ENCODE results near the gene RWDD2A.
"Not testable (repeated sequence)": the region's sequence is repeated elsewhere in the genome, so short reads cannot be mapped to it uniquely, and the experiment has no call there.

RWDD2A gene

GRCh38 chr6:83192871-83193746, at the start of gene RWDD2A, which contains the start of gene PGM3:
Gene RWDD2A, plus strand, starts transcription at chr6:83193357. Its CDS starts 1,095 bp downstream, at chr6:83194452.
Gene PGM3, minus strand, starts transcription at chr6:83193265. Its CDS starts 2,253 bp downstream, at chr6:83191012.
- DNase-seq (ENCODE audit: low spot score) = peak; percentile 96

- DNase-seq (ENCODE audit: low spot score) = no peak
Observed at GRCh38 chr6:83151114-83151513, 42.0 kb upstream of the RWDD2A start.

- DNase-seq (ENCODE audit: low spot score) = no peak
Observed at GRCh38 chr6:83152913-83153312, 40.2 kb upstream of the RWDD2A start.

DNA sequence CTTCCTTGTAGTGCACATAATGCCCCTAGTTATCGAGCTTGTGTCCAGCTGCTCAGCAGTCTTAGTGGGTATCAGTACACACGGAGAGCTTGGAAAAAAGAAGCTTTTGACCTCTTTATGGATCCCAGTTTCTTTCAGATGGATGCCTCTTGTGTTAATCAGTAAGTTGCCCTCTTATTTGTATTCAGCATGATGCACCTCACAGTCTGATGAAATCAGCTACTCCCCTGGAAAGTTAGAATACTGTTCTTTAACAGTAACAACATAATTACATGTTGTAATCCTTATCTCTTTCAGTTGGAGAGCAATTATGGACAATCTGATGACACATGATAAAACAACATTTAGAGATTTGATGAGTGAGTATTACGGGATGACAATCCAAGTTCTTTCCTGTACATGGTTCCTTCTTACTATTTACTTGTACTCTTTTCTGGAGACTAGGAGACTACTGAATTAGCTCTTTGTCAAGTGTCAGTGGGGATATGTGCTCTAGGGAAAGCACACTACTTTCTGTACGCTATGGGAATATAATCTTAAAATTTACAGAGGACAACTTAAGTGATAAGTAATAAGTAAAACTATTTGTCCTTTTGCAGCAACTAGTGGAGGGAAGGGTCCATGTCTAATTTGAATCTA, 39.2 kb upstream of the RWDD2A start:
- DNase-seq (ENCODE audit: low spot score) = no peak

- no peak for DNase-seq (ENCODE audit: low spot score)
Observed at GRCh38 chr6:83155794-83156193, 37.4 kb upstream of the RWDD2A start.

GRCh38 chr6:83160167-83160566, 33.0 kb upstream of the RWDD2A start:
- DNase-seq (ENCODE audit: low spot score) = no peak

- DNase-seq (ENCODE audit: low spot score) = no peak
Observed at GRCh38 chr6:83167726-83168278, 25.4 kb upstream of the RWDD2A start.

GRCh38 chr6:83168556-83168955, 24.6 kb upstream of the RWDD2A start:
- DNase-seq (ENCODE audit: low spot score) = no peak

- DNase-seq (ENCODE audit: low spot score) = no peak
Observed at GRCh38 chr6:83169106-83169505, 24.1 kb upstream of the RWDD2A start.

DNA sequence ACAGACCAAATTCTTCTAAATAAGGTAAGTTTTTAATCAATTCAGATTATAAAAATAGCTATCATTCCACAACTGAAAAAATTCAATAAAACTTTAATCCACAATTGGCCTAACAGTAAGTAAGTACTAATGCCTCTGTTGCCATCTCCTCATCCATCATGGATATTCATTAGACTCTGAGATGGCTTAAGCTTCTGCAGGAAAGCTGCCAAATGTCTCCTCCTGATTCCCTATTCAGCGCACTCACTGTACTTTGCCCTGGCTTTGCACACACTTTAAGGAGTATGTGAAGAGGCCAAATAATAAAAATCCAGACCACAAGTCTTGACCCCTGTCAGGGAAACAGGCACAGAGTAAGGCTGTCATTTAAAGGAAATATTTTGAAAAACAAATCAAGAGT, 23.6 kb upstream of the RWDD2A start:
- no peak for DNase-seq (ENCODE audit: low spot score)

- DNase-seq (ENCODE audit: low spot score) = no peak
Observed at GRCh38 chr6:83176246-83176645, 16.9 kb upstream of the RWDD2A start.

DNA sequence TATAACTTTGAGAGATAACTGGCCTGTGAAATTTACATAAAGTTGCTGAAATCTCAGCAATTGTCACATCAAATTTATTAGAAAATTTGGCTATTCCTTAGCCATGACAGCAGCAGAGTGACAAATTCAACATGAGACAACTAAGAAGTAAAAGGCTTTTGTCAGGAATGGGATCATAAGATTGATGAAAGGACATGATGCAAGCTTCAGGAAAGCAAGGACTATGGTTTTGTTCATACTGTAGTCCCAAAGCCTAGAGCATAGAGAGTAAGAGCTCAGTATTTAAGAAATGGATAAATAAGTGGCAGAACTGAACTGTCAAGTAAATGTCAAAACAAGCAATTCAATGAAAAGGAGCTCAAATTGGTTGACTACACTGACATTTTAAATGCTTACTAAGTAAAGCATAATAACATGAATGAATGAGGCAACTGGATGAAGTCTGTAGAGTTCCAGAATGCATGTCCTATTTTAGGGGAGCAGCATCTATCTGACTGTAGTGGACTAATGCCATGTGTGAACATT, 12.7 kb upstream of the RWDD2A start:
- DNase-seq (ENCODE audit: low spot score) = no peak

- no peak for DNase-seq (ENCODE audit: low spot score)
Observed at GRCh38 chr6:83182114-83182513, 11.0 kb upstream of the RWDD2A start.

- DNase-seq (ENCODE audit: low spot score) = no peak
Observed at GRCh38 chr6:83183082-83183828, 9.9 kb upstream of the RWDD2A start.

- no peak for DNase-seq (ENCODE audit: low spot score)
Observed at GRCh38 chr6:83185096-83185495, 8.1 kb upstream of the RWDD2A start.

DNA sequence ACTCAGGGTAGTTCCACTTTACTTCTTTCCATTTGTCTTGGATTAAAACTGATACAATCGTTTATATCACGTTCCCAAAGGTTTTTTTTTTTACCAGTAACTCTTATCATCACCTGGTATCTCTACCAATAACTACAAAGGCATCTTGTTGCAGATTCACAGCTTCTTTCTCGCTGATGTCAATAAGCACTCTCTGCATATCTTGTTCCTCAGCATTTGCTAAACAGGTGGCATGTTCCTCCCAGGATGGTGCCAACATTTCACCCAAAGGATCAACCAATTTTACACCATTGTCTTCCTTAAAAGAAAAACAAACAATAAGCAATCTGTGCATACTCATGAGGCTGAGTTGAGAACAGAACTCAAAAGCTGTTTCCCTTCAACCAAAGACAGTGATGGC, 4.7 kb upstream of the RWDD2A start:
- DNase-seq (ENCODE audit: low spot score) = no peak

DNA sequence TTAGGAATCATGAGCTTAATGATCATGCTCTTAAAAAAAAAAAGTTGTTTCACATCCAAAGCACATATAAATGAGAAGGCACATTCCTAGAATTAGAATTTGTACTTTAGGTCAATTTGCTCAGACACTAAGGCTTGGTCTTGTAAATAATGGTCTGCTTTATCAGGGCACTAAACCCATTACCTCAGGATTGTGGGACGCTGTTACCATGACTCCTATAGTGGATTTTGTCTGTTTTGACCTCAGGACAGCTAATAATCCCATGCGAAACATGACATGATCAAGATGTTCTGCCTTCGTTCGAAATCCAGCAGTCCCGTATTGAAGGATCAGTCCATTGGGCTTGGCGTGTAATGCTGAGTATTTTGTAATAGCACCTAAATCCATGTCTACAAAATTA, 2.5 kb upstream of the RWDD2A start:
- DNase-seq (ENCODE audit: low spot score) = no peak

- not testable (repeated sequence) for DNase-seq (ENCODE audit: low spot score)
Observed at GRCh38 chr6:83191974-83192373, 1.2 kb upstream of the RWDD2A start.

DNA sequence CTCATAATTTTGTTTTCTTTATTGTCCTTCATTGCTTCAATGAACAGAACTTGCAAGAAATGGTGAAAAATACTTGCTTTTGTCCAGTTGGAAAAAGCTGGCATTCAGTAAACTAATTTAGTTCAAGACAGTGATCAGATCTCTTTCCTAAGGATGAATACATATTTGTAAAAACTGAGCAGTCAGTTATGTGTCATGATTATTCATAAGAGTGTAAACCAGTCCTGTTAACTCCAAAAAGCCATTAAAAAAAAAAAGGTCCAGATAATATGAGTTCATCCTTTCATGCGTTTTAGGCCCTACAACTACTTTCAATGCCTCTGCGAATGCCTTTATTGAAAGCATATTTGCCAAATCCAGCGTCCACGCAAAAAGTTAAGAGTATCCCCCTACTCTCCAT, 701 bp upstream of the RWDD2A start:
- no peak for DNase-seq (ENCODE audit: low spot score)

GRCh38 chr6:83193747-83194566, 800 bp downstream of the RWDD2A start:
- DNase-seq (ENCODE audit: low spot score) = peak; percentile 51

DNA sequence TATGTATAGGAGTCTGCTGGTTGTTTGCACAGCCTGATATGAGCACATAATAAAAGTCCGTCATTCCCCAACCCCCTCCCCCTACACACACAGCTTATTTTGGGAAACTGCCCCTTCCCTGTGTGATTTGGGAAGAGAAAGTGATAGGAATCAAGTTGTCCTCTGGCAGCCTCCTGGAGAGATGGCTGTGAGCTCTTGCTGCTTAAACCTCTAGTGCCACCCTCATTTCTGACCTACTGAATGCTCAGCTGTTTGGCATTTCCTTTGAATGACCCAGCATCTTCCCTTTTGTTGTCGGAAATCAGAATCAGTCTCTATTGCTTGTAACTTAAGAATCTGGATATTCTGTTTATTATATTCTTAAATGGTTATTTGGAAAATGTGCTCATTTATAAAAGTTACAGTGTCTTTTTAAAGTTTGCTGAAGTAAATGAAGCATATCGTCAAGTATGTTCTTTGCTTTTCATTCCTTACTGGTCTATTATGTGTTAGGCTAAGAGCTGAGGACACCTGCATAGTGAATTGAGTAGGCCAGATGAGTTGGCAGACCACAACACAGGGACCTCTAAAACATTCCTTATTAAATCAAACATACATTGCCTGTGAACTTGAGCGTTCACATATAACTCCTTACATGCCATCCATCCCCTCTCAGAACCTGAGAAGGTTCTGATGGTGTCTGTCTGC, 5.5 kb downstream of the RWDD2A start:
- no peak for DNase-seq (ENCODE audit: low spot score)

Data from Ammon's horn (tissue), 1 donor.